Pancreas (tissue), 10 donors: ENCODE data around the gene WFDC8. TPM values are rescaled to one million over a fixed set of nuclear protein-coding genes. Genes with fewer than 3 reads are reported as not detected.
A peak's percentile ranks its signal among the peaks of the same experiment; 100 is the strongest.

Experiments used
- ATAC-seq, 4 donors: fragments of 200-7000 bp; cut with Tn5 transposase; one replicate each; pipeline versions ENCODE4 v1.8.0 to v1.9.1; 2020; ENCODE audit warnings: mild to moderate bottlenecking in 4 of 4, moderate library complexity in 4 of 4
- DNase-seq, 6 donors: peaks; one replicate each; pipeline ENCODE4 v3.0.0-alpha.2; 2020
- FAIRE-seq: peaks from 2 replicates; lab custom pipeline; 2012; peaks lifted over from hg19 to GRCh38; lab: Jason Lieb, UNC
- H3K27ac ChIP-seq, 4 donors: fragments of 200-600 bp; sonication (generic); 1 replicate in 3 of 4; 2 replicates in 1 of 4; pipeline versions ENCODE4 v1.5.0 to v1.8.0; 2020
- H3K27me3 ChIP-seq, 4 donors: fragments of 200-600 bp; one replicate each; pipeline ENCODE4 v1.8.0; 2021
- H3K36me3 ChIP-seq, 3 donors: fragments of 200-600 bp; sonication (generic) in 1 of 3; one replicate each; pipeline versions ENCODE4 v1.5.0 to v1.8.0; 2020 to 2021
- H3K4me1 ChIP-seq, 3 donors: fragments of 200-600 bp; one replicate each; pipeline ENCODE4 v1.8.0; 2021
- H3K4me3 ChIP-seq, 4 donors: fragments of 200-600 bp; sonication (generic) in 2 of 4; one replicate each; pipeline versions ENCODE4 v1.5.0 to v1.8.0; 2020 to 2021
- H3K9me3 ChIP-seq, 4 donors: fragments of 200-600 bp; one replicate each; pipeline ENCODE4 v1.8.0; 2021
- CTCF ChIP-seq, 4 donors: fragments of 200-600 bp; sonication (generic) in 3 of 4; IDR thresholded peaks; one replicate each; pipeline versions ENCODE4 v1.5.0 to v1.8.0; 2021; ENCODE audit warnings: antibody characterized with exemption in 4 of 4
- WGBS, 2 donors: extraction: QIAGEN DNeasy Blood & Tissue Kit; methylation state at CpG; one replicate each; pipeline ENCODE4 v1.1.7; 2013; 5-methylcytosine and 5-hydroxymethylcytosine counted together
- intact Hi-C, 3 donors: fragments of 100-400 bp; cut with DNase I; formaldehyde crosslinking; loops; one replicate each; pipeline versions ENCODE4 v1.11.1 to v1.14.2; 2022
- polyA plus RNA-seq, 2 donors: library from polyadenylated mRNA; stranded (reverse); fragments of 200-250 nt; gene quantifications; one replicate each; pipeline ENCODE4 v1.2.3, GENCODE V29; 2013
- total RNA-seq, 6 donors: library from RNA; stranded (reverse); fragmentation: NEBNext Ultra II Directional in 4 of 6; extraction: Animal tissue kit (Norgen Biotek cat#: 25700) in 4 of 6; gene quantifications; one replicate each; pipeline versions ENCODE4 v1.2.1 to v1.2.4, GENCODE V29; 2021 to 2023
- donor health status: healthy with polysubstance abuse.
- donor health status: DM: no; HTN: no; CAD: no; lungs with moderate emphysema.
- donor health status: DM: no; HTN: no; CAD: no.
- donor health status: control.
- donor health status: control.
- donor health status: Bipolar disorder and iron deficiency.
- donor health status: DM: yes; HTN: yes; CAD: no.
- donor health status: DM: no; HTN: no; CAD: no.
- donor health status: DM: no; HTN: no; CAD: no.
- donor health status: DM: yes; HTN: yes; CAD: no.

Gene WFDC8
- total and polyA plus RNA-seq, 8 donors, result not detected

- DNase-seq (no peak), ATAC-seq (peak in 3 of 4 donors; percentile 73 to 75 (median 75)), FAIRE-seq (no peak)
Observed at GRCh38 chr20:45545754-45546453, 33.2 kb downstream of the WFDC8 start.

GRCh38 chr20:45545351-45545750 lies 33.7 kb downstream of the WFDC8 start:
- H3K9me3 ChIP-seq, result no peaks in the 10 kb centered on the region
- FAIRE-seq (no peak), ATAC-seq (no peak), DNase-seq (no peak)
- intact Hi-C loops, result loop anchor here in 1 of 3 donors (10.0 kb wide), 1 partner anchor 219 kb away; no protein-coding TSS in a partner anchor
- H3K4me1 ChIP-seq, result no peaks in the 10 kb centered on the region
- 57 to 61% methylated on average over 3 of the region's 3 CpGs for WGBS, 2 donors
- H3K27ac ChIP-seq, result no peak overlapping the region
- H3K36me3 ChIP-seq, result no peaks in the 10 kb centered on the region
- TF ChIP-seq CTCF (IDR thresholded peaks at IDR 0.05), result no peak
- no peaks in the 10 kb centered on the region for H3K27me3 ChIP-seq
- no peak overlapping the region for H3K4me3 ChIP-seq

More at GRCh38 chr20:45545754-45546453, 33.2 kb downstream of the WFDC8 start:
- H3K4me3 ChIP-seq, result no peak overlapping the region
- H3K27ac ChIP-seq, result no peak overlapping the region
- H3K27me3 ChIP-seq, result no peaks in the 10 kb centered on the region
- no peaks in the 10 kb centered on the region for H3K9me3 ChIP-seq
- WGBS, 2 donors, result 15 to 21% methylated on average over 5 of the region's 5 CpGs
- TF ChIP-seq CTCF (IDR thresholded peaks at IDR 0.05), result peak in 1 of 4 donors; percentile 16
- no peaks in the 10 kb centered on the region for H3K4me1 ChIP-seq
- no peaks in the 10 kb centered on the region for H3K36me3 ChIP-seq
- intact Hi-C loops, result loop anchor here in 1 of 3 donors (10.0 kb wide), 1 partner anchor 219 kb away; no protein-coding TSS in a partner anchor

DNA sequence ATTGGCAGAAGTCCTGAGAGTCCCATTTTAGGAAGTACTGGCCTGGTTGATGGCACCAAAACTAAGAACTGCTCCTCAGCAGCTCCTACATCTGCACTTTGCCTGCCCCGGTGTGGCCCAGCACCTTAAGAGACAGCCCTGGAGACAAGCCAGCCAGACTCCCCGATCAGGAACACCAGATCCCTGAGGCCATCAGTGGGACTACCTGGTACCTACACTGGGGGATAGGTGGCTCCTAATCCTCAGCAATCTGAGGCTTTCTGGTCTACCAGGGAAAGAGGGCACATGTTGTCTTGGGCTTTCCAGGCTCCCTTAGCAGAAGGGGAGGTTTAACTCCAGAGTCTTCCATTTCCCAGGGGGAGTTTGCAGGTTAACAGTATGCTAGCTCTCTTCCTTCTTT lies 39.7 kb downstream of the WFDC8 start, which contains the start of gene WFDC6:
WFDC6 (minus strand) TSS at position 101 of the 400 bp plus-strand sequence; CDS start at position 26, 75 bp downstream.
- H3K4me3 ChIP-seq, result no peak within 1 kb of the TSS
- DNase-seq, result no peak
- WGBS, 2 donors, result 73 to 79% methylated on average over 2 of the region's 2 CpGs
- intact Hi-C loops, result no loop called here
- no peak within 1 kb of the TSS for H3K27ac ChIP-seq
- H3K27me3 ChIP-seq, result peaks cover 0 to 8% (median 0%) of the 10 kb centered on the region in 4 donors
- ATAC-seq, result no peak
- TF ChIP-seq CTCF (IDR thresholded peaks at IDR 0.05), result no peak
- no peaks in the 10 kb centered on the region for H3K4me1 ChIP-seq
- H3K36me3 ChIP-seq, result no peaks in the 10 kb centered on the region
- H3K9me3 ChIP-seq, result no peaks in the 10 kb centered on the region
- no peak for FAIRE-seq

GRCh38 chr20:45538209-45538799 lies 40.8 kb downstream of the WFDC8 start:
- intact Hi-C loops, result no loop called here
- H3K4me1 ChIP-seq, result no peaks in the 10 kb centered on the region
- H3K27me3 ChIP-seq, result peaks cover 0 to 8% (median 0%) of the 10 kb centered on the region in 4 donors
- no peaks in the 10 kb centered on the region for H3K36me3 ChIP-seq
- H3K27ac ChIP-seq, result no peak overlapping the region
- no peak for FAIRE-seq
- 46 to 54% methylated on average over 7 of the region's 7 CpGs for WGBS, 2 donors
- TF ChIP-seq CTCF (IDR thresholded peaks at IDR 0.05), result no peak
- no peak for DNase-seq
- no peak for ATAC-seq
- H3K9me3 ChIP-seq, result no peaks in the 10 kb centered on the region
- H3K4me3 ChIP-seq, result no peak overlapping the region
